Fibroblast of skin of right quadriceps (primary cell): ENCODE data around the gene GNA14.
"Not testable (repeated sequence)": the region's sequence is repeated elsewhere in the genome, so short reads cannot be mapped to it uniquely, and the experiment has no call there.

Experiments used
- DNase-seq: peaks from one replicate; pipeline ENCODE4 v3.0.0-alpha.2; 2013

GNA14 gene

GRCh38 chr9:77640741-77641580 is 7.2 kb downstream of the GNA14 start:
- no peak for DNase-seq

- no peak for DNase-seq
Observed at GRCh38 chr9:77632652-77633051, 15.5 kb downstream of the GNA14 start.

GRCh38 chr9:77628864-77629263 is 19.3 kb downstream of the GNA14 start:
- DNase-seq: not testable (repeated sequence)

GRCh38 chr9:77616191-77616590 is 31.9 kb downstream of the GNA14 start:
- DNase-seq: no peak

GRCh38 chr9:77614645-77615044 is 33.5 kb downstream of the GNA14 start:
- DNase-seq: no peak

GRCh38 chr9:77606526-77606925 is 41.6 kb downstream of the GNA14 start:
- DNase-seq: no peak

- no peak for DNase-seq
Observed at GRCh38 chr9:77605449-77606220, 42.5 kb downstream of the GNA14 start.

GRCh38 chr9:77604316-77604715 is 43.8 kb downstream of the GNA14 start:
- no peak for DNase-seq

GRCh38 chr9:77602852-77603251 is 45.3 kb downstream of the GNA14 start:
- no peak for DNase-seq

- no peak for DNase-seq
Observed at GRCh38 chr9:77601476-77602099, 46.5 kb downstream of the GNA14 start.

- DNase-seq: no peak
Observed at GRCh38 chr9:77600810-77601209, 47.3 kb downstream of the GNA14 start.

GRCh38 chr9:77599492-77599891 is 48.6 kb downstream of the GNA14 start:
- DNase-seq: no peak

- DNase-seq: no peak
Observed at GRCh38 chr9:77598991-77599390, 49.1 kb downstream of the GNA14 start.

GRCh38 chr9:77598524-77598923 is 49.6 kb downstream of the GNA14 start:
- peak; percentile 40 for DNase-seq

- DNase-seq: no peak
Observed at GRCh38 chr9:77597057-77597456, 51.1 kb downstream of the GNA14 start.

- DNase-seq: no peak
Observed at GRCh38 chr9:77595426-77596095, 52.6 kb downstream of the GNA14 start.

- DNase-seq: no peak
Observed at GRCh38 chr9:77594963-77595362, 53.2 kb downstream of the GNA14 start.

- no peak for DNase-seq
Observed at GRCh38 chr9:77593528-77593927, 54.6 kb downstream of the GNA14 start.

GRCh38 chr9:77592476-77592875 is 55.6 kb downstream of the GNA14 start:
- no peak for DNase-seq

GRCh38 chr9:77589046-77589795 is 58.9 kb downstream of the GNA14 start:
- DNase-seq: no peak

- DNase-seq: peak; percentile 92
Observed at GRCh38 chr9:77588271-77588937, 59.7 kb downstream of the GNA14 start.

GRCh38 chr9:77587851-77588250 is 60.3 kb downstream of the GNA14 start:
- no peak for DNase-seq
